CD4-positive, alpha-beta T cell (primary cell): ENCODE measurements around the gene MSLN. TPM values are rescaled to one million over a fixed set of nuclear protein-coding genes. Genes with fewer than 3 reads are reported as not detected.
A peak's percentile ranks its signal among the peaks of the same experiment; 100 is the strongest.

Experiments used
- ATAC-seq: fragments of 200-7000 bp; cut with Tn5 transposase; one replicate; pipeline ENCODE4 v1.10.0; 2022; ENCODE audit warnings: mild to moderate bottlenecking; ENCODE audit not compliant: poor library complexity
- CTCF ChIA-PET: fragments of 350-600 bp; sonication (Branson Sonifier 250); formaldehyde crosslinking; loops from one replicate; lab custom pipeline; 2021; ENCODE audit warnings: antibody characterized with exemption, inconsistent platforms; lab: Charles Lee
- POLR2A ChIA-PET: fragments of 350-600 bp; sonication (Branson Sonifier 250); formaldehyde crosslinking; loops from one replicate; lab custom pipeline; 2021; ENCODE audit warnings: antibody characterized with exemption, inconsistent platforms; lab: Charles Lee
- DNase-seq, 14 experiments: peaks; one replicate each; pipeline ENCODE4 v3.0.0-alpha.2; 2013 to 2020; ENCODE audit warnings: mixed read lengths in 2 of 14
- H3K27ac ChIP-seq, 2 donors: one replicate each; pipeline versions ENCODE4 v1.5.1 to v1.7.0; 2013; ENCODE audit warnings: low read length in 2 of 2, low read depth in 1 of 2, mild to moderate bottlenecking in 1 of 2
- H3K27me3 ChIP-seq, 2 experiments: 1 replicate in 1 of 2; 2 replicates in 1 of 2; pipeline versions ENCODE4 v1.6.1 to v1.7.0; 2013; ENCODE audit warnings: low read length in 2 of 2, control low read depth in 1 of 2, mild to moderate bottlenecking in 1 of 2, moderate library complexity in 1 of 2; ENCODE audit not compliant: insufficient read depth in 2 of 2, control insufficient read depth in 1 of 2
- H3K36me3 ChIP-seq: one replicate; pipeline ENCODE4 v1.6.1; 2013; ENCODE audit warnings: low read length, control low read depth; ENCODE audit not compliant: insufficient read depth
- H3K4me1 ChIP-seq: one replicate; pipeline ENCODE4 v1.6.1; 2013; ENCODE audit warnings: low read length, control low read depth; ENCODE audit not compliant: insufficient read depth
- H3K4me3 ChIP-seq: one replicate; pipeline ENCODE4 v1.5.1; 2013; ENCODE audit warnings: mild to moderate bottlenecking, low read length, moderate library complexity
- H3K9me3 ChIP-seq, 2 experiments: 1 replicate in 1 of 2; 2 replicates in 1 of 2; pipeline versions ENCODE4 v1.6.1 to v1.7.0; 2013; ENCODE audit warnings: low read length in 2 of 2, mild to moderate bottlenecking in 2 of 2, control low read depth in 1 of 2, moderate library complexity in 1 of 2; ENCODE audit not compliant: control insufficient read depth in 1 of 2, insufficient read depth in 1 of 2
- H3K27ac Mint-ChIP-seq: one replicate; pipeline ENCODE4 v1.8.0; 2020; ENCODE audit warnings: mixed read lengths
- H3K27me3 Mint-ChIP-seq: one replicate; pipeline ENCODE4 v1.8.0; 2021; ENCODE audit warnings: mixed read lengths
- H3K36me3 Mint-ChIP-seq: one replicate; pipeline ENCODE4 v1.8.0; 2021; ENCODE audit warnings: low read depth, mixed read lengths
- H3K4me1 Mint-ChIP-seq: one replicate; pipeline ENCODE4 v1.8.0; 2021; ENCODE audit warnings: low read depth, mixed read lengths
- H3K4me3 Mint-ChIP-seq: one replicate; pipeline ENCODE4 v1.8.0; 2020; ENCODE audit warnings: mild to moderate bottlenecking, mixed read lengths
- H3K9me3 Mint-ChIP-seq: one replicate; pipeline ENCODE4 v1.8.0; 2020; ENCODE audit warnings: mixed read lengths
- CTCF ChIP-seq: fragments of 200-600 bp; IDR thresholded peaks from one replicate; pipeline ENCODE4 v1.8.0; 2022; ENCODE audit warnings: antibody characterized with exemption, mild to moderate bottlenecking
- intact Hi-C, 2 experiments: fragments of 100-400 bp; cut with DNase I in 1 of 2; cut with micrococcal nuclease in 1 of 2; formaldehyde crosslinking; loops; one replicate each; pipeline versions ENCODE4 v1.15.1 to v1.9.0; 2023 to 2025; cut with DNase I, micrococcal nuclease
- polyA plus RNA-seq, 2 donors: library from polyadenylated mRNA; unstranded; fragments of 120-200 nt; gene quantifications; one replicate each; pipeline ENCODE4 v1.2.1, GENCODE V29; 2013
- total RNA-seq, 174 experiments: library from RNA in 2 of 174; stranded (reverse) in 2 of 174; gene quantifications; one replicate each; pipeline ENCODE4 v1.2.3 and lab custom pipeline; 2021 to 2026

MSLN gene
- total RNA-seq: not detected
- 0.21 TPM for polyA plus RNA-seq (2013, experiment 1 of 2)
- 0.03 TPM for polyA plus RNA-seq (2013, experiment 2 of 2)
- 0 to 0.20 (median 0) reads per million in 172 experiments for total RNA-seq (lab: John Stamatoyannopoulos, UW)

DNA sequence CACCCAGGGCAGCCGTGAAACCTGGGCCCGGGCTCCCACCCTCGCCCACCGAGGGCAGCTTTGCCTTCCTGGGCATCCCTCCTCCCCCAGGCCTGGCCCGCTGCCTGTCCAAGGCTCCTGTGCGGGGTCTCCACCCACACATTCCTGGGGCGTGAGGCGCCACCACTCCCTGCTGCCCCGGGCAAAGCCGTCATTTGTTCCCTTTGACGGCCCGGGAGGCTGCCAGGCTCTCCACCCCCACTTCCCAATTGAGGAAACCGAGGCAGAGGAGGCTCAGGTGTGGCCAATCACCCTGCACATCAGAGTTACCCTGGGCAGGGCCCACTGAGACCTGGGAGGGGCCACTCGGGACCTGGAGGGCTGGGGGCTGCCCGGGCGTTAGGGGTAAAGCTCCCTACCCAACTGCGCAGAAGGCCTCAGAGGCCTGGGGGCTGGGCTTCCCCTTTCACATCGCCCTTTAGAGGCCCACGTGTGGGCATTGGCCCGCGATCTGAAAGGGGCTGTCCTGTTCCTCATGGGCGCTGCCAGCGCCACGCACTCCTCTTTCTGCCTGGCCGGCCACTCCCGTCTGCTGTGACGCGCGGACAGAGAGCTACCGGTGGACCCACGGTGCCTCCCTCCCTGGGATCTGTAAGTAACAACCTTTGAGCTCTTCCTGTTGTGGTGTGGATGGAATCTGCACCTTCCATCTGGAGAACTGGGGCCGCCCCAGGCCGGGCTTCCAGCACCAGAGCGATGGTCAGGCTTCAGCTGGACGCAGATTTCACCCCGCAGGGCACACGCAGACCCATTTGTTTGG, at the start of gene MSLN:
MSLN (plus strand) TSS at position 190 of the 799 bp plus-strand sequence. CDS start 1,947 bp downstream, outside the sequence.
- no peak for ATAC-seq
- ChIA-PET POLR2A (no interaction called here), CTCF (no interaction called here)
- Mint-ChIP-seq H3K4me3 (no peak within 1 kb of the TSS), H3K27me3 (peaks cover 3% of the 10 kb centered on the region), H3K4me1 (no peaks in the 10 kb centered on the region), H3K9me3 (no peaks in the 10 kb centered on the region), H3K27ac (no peak within 1 kb of the TSS), H3K36me3 (no peaks in the 10 kb centered on the region)
- H3K36me3 ChIP-seq: no peaks in the 10 kb centered on the region
- no peak within 1 kb of the TSS for H3K27ac ChIP-seq
- H3K4me3 ChIP-seq: no peak within 1 kb of the TSS
- H3K4me1 ChIP-seq: no peaks in the 10 kb centered on the region
- no peaks in the 10 kb centered on the region for H3K9me3 ChIP-seq
- TF ChIP-seq CTCF: no peak
- no peaks in the 10 kb centered on the region for H3K27me3 ChIP-seq
- DNase-seq: peak in 2 of 14 experiments; percentile 4 to 9
- intact Hi-C loops: no loop called here

- CTCF ChIA-PET: interaction anchor here (1.3 kb wide), 1 partner anchor 10 kb away, joined by 3 read pairs; the partner anchor contains the start of gene ANTKMT
- Mint-ChIP-seq H3K27me3 (peaks cover 58% of the 10 kb centered on the region), H3K4me1 (peaks cover 4% of the 10 kb centered on the region), H3K4me3 (no peak overlapping the region), H3K9me3 (no peaks in the 10 kb centered on the region), H3K27ac (no peak overlapping the region), H3K36me3 (no peaks in the 10 kb centered on the region)
- H3K27me3 ChIP-seq: peaks cover 57% of the 10 kb centered on the region in 2 experiments
- H3K36me3 ChIP-seq: no peaks in the 10 kb centered on the region
- H3K27ac ChIP-seq: no peak overlapping the region
- H3K9me3 ChIP-seq: peaks cover 0 to 34% of the 10 kb centered on the region in 2 experiments
- no peak for ATAC-seq
- intact Hi-C loops: loop anchor here (1.0 to 5.0 kb wide), 5 partner anchors 30 to 481 kb away; no protein-coding TSS in a partner anchor
- no peak for TF ChIP-seq CTCF
- H3K4me3 ChIP-seq: no peak overlapping the region
- POLR2A ChIA-PET: no interaction called here
- DNase-seq: no peak
- peaks cover 30% of the 10 kb centered on the region for H3K4me1 ChIP-seq
These were observed 49.5 kb upstream of the MSLN start for GRCh38 chr16:711084-711483.

DNA sequence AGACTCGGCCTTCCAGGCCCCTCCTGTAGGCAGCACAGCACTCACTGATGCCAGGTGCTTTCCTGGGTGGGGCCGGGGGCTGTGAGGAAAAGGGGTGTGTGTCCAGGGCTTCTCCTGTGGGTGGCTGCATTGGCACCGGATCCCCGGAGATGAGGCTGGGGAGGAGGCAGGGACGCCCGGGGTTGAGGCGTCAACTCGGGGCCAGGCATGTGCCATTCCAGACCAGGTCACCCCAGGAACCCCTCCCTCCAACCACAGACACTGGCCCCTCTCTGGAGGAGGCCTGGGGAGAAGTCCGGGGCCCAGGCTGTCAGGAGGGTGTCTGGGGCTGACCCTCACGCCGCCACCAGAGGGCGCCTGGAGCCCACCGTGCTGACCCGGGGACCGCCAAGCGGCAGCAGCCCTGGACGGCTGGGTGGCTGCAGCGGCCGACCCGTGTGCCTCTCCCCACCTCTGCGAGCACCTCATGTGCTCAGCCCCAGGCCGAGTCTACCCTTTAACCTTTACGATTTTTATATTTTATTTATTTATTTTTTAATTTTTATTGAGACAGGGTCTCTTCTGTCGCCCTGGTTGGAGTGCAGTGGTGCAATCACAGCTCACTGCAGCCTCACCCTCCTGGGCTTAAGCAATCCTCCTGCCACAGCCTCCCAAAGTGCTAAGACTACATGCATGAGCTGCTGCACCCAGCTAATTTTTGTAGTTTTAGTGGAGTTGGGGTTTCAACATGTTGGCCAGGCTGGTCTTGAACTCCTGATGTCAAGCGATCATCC, 48.8 kb upstream of the MSLN start:
- Mint-ChIP-seq H3K4me3 (no peak overlapping the region), H3K9me3 (no peaks in the 10 kb centered on the region), H3K27ac (no peak overlapping the region), H3K36me3 (no peaks in the 10 kb centered on the region), H3K4me1 (peaks cover 8% of the 10 kb centered on the region), H3K27me3 (peaks cover 51% of the 10 kb centered on the region)
- H3K27ac ChIP-seq: no peak overlapping the region
- CTCF ChIA-PET: interaction anchor here (0.9 to 1.6 kb wide), 6 partner anchors 13 to 76 kb away, joined by 3 to 9 read pairs (median 6); partner anchors contain the start of genes CHTF18, CIAO3, RPUSD1 and WDR24
- no peak overlapping the region for H3K4me3 ChIP-seq
- intact Hi-C loops: loop anchor here (1.0 to 5.0 kb wide), 5 partner anchors 30 to 481 kb away; no protein-coding TSS in a partner anchor
- ATAC-seq: peak; percentile 53
- TF ChIP-seq CTCF: peak; percentile 94
- peaks cover 30% of the 10 kb centered on the region for H3K4me1 ChIP-seq
- H3K27me3 ChIP-seq: peaks cover 54 to 57% of the 10 kb centered on the region in 2 experiments
- peaks cover 0 to 33% of the 10 kb centered on the region in 2 experiments for H3K9me3 ChIP-seq
- DNase-seq: peak; percentile 56 to 89 (median 76)
- POLR2A ChIA-PET: interaction anchor here (1.6 kb wide), 1 partner anchor 73 kb away, joined by 4 read pairs; no protein-coding TSS in a partner anchor
- H3K36me3 ChIP-seq: no peaks in the 10 kb centered on the region
